Measurements from ENCODE around the gene IQGAP1. TPM values are rescaled to one million over a fixed set of nuclear protein-coding genes. Genes with fewer than 3 reads are reported as not detected.
A peak's percentile ranks its signal among the peaks of the same experiment; 100 is the strongest.

The IQGAP1 gene
- polyA plus RNA-seq, 1 donor (not counting 4 experiments of a cell fraction or from before 2014, with no cell fraction given), result 310 TPM

DNA sequence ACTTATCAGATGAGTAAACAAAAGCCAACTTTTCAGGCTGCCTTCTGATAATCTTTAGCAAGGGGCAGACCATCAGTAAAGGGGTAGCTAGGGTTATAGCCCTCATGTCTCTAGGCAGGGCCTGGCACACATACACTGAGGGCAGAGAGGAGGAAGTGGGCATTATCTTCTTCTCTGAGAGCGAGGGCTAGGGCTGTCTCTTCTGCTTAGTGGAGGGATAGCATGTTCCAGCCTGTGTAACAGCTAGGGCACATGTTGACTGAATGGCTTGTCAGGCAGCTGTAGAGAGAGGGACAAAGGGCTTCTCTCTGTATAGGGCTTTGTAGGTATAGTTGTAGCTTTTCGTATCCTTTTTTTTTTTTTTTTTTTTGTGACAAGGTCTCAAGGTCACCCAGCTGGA, 159.5 kb downstream of the IQGAP1 start:
- H3K36me3 ChIP-seq (ENCODE audit: control insufficient read depth in 2 of 2, extremely low read depth in 1 of 2, insufficient read depth in 2 of 2, low read length in 2 of 2), result peaks cover 0 to 3% of the 10 kb centered on the region in 2 experiments
- dilution Hi-C loops (cut with MboI; ENCODE audit: extremely low pct_ligation_motif_present, low sequenced_read_pairs), result no loop called here

DNA sequence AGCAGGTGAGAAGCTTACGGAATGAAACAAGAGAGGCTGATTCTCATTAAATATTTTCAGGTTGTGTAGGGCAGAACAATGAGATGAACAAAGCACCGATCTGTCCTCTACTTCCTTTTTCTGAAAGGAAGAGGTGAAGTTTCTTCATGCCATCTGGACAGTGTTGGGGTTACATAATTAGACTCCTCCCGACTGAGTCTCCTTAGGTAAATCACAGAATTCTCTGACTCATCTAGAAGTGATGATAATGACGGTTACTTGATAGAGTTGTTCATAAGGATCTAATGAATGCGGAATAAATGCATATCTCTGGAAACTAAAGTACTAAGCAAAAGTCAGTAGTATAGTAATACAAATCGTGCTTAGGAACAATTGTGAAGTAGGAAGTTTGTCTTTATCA, 162.9 kb downstream of the IQGAP1 start:
- Histone ChIP-seq H3K9me1 (ENCODE audit: control insufficient read depth, extremely low read depth, insufficient read depth, low read length) (no peaks in the 10 kb centered on the region), H2AFZ (ENCODE audit: control insufficient read depth, low read length) (no peak overlapping the region), H3K4me1 (ENCODE audit: control insufficient read depth, extremely low read depth, insufficient read depth, low read length) (peaks cover 5% of the 10 kb centered on the region), H3K4me3 (ENCODE audit: control insufficient read depth in 2 of 3, extremely low read depth in 1 of 3, insufficient read depth in 2 of 3, low read depth in 1 of 3, low read length in 3 of 3) (no peak overlapping the region), H3K27ac (ENCODE audit: control insufficient read depth, insufficient read depth, low read length) (no peak overlapping the region), H3K36me3 (ENCODE audit: control insufficient read depth in 2 of 2, extremely low read depth in 1 of 2, insufficient read depth in 2 of 2, low read length in 2 of 2) (peaks cover 0 to 1% of the 10 kb centered on the region in 2 experiments), H3K9ac (ENCODE audit: control insufficient read depth, extremely low read depth, insufficient read depth, low read length) (no peak overlapping the region), H4K20me1 (ENCODE audit: control insufficient read depth, extremely low read depth, insufficient read depth, low read length) (no peaks in the 10 kb centered on the region), H3K4me2 (ENCODE audit: control insufficient read depth, extremely low read depth, insufficient read depth, low read depth, low read length) (no peak overlapping the region), H3K79me2 (ENCODE audit: control insufficient read depth, insufficient read depth, low read length) (peaks cover 2% of the 10 kb centered on the region), H3K9me3 (ENCODE audit: control insufficient read depth, low read depth, low read length) (no peaks in the 10 kb centered on the region), H3K27me3 (ENCODE audit: control insufficient read depth, extremely low read depth, insufficient read depth, low read length) (no peaks in the 10 kb centered on the region)
- FAIRE-seq (peak; percentile 5), DNase-seq (ENCODE audit: low read depth, low spot score) (no peak)
- dilution Hi-C loops (cut with MboI; ENCODE audit: extremely low pct_ligation_motif_present, low sequenced_read_pairs), result no loop called here
- no peak for TF ChIP-seq EZH2 (IDR thresholded peaks at IDR 0.05; ENCODE audit: low read length)

More for the DNA sequence above, 159.5 kb downstream of the IQGAP1 start:
- FAIRE-seq (no peak), DNase-seq (ENCODE audit: low read depth, low spot score) (no peak)
- Histone ChIP-seq H3K4me3 (ENCODE audit: control insufficient read depth in 2 of 3, extremely low read depth in 1 of 3, insufficient read depth in 2 of 3, low read depth in 1 of 3, low read length in 3 of 3) (no peak overlapping the region), H3K4me1 (ENCODE audit: control insufficient read depth, extremely low read depth, insufficient read depth, low read length) (peaks cover 5% of the 10 kb centered on the region), H3K79me2 (ENCODE audit: control insufficient read depth, insufficient read depth, low read length) (no peaks in the 10 kb centered on the region), H3K27me3 (ENCODE audit: control insufficient read depth, extremely low read depth, insufficient read depth, low read length) (no peaks in the 10 kb centered on the region), H3K9ac (ENCODE audit: control insufficient read depth, extremely low read depth, insufficient read depth, low read length) (no peak overlapping the region), H4K20me1 (ENCODE audit: control insufficient read depth, extremely low read depth, insufficient read depth, low read length) (no peaks in the 10 kb centered on the region), H3K9me1 (ENCODE audit: control insufficient read depth, extremely low read depth, insufficient read depth, low read length) (no peaks in the 10 kb centered on the region), H3K27ac (ENCODE audit: control insufficient read depth, insufficient read depth, low read length) (no peak overlapping the region), H2AFZ (ENCODE audit: control insufficient read depth, low read length) (no peak overlapping the region), H3K4me2 (ENCODE audit: control insufficient read depth, extremely low read depth, insufficient read depth, low read depth, low read length) (no peak overlapping the region), H3K9me3 (ENCODE audit: control insufficient read depth, low read depth, low read length) (no peaks in the 10 kb centered on the region)
- TF ChIP-seq, protein P1, sequence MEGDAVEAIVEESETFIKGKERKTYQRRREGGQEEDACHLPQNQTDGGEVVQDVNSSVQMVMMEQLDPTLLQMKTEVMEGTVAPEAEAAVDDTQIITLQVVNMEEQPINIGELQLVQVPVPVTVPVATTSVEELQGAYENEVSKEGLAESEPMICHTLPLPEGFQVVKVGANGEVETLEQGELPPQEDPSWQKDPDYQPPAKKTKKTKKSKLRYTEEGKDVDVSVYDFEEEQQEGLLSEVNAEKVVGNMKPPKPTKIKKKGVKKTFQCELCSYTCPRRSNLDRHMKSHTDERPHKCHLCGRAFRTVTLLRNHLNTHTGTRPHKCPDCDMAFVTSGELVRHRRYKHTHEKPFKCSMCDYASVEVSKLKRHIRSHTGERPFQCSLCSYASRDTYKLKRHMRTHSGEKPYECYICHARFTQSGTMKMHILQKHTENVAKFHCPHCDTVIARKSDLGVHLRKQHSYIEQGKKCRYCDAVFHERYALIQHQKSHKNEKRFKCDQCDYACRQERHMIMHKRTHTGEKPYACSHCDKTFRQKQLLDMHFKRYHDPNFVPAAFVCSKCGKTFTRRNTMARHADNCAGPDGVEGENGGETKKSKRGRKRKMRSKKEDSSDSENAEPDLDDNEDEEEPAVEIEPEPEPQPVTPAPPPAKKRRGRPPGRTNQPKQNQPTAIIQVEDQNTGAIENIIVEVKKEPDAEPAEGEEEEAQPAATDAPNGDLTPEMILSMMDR (optimal IDR thresholded peaks at IDR 0.05 in 1 of 3, IDR thresholded peaks at IDR 0.05 in 1 of 3, conservative IDR thresholded peaks at IDR 0.05 in 1 of 3; ENCODE audit: extremely low read depth in 1 of 3, insufficient read depth in 2 of 3, low read length in 3 of 3), result no peak
- TF ChIP-seq EZH2 (IDR thresholded peaks at IDR 0.05; ENCODE audit: low read length), result no peak

Small RNAs within 50 kb of the gene (small RNA-seq; reads per million reads assigned to genes)
- gene NDUFA3P4 (ENCODE audit: insufficient read length in 3 of 3, low read depth in 3 of 3, low replicate concordance in 1 of 3), result 0 reads per million in 3 experiments

Other genes starting within 250 kb of the IQGAP1 start
- 58.7 to 95.1 TPM (median 72.7 TPM) in 3 replicates for gene SEMA4B, start 186.9 kb upstream of the IQGAP1 start, polyA plus RNA-seq
- 70.9 to 83.0 TPM (median 80.6 TPM) in 3 replicates for gene CIB1, start 154.3 kb upstream of the IQGAP1 start, polyA plus RNA-seq
- 0.92 to 2.7 TPM (median 1.0 TPM) in 3 replicates for gene GDPGP1, start 154.0 kb upstream of the IQGAP1 start, polyA plus RNA-seq
- 0.05 to 0.09 TPM (median 0.07 TPM) in 3 replicates for gene TTLL13, start 138.7 kb upstream of the IQGAP1 start, polyA plus RNA-seq
- 46.3 to 60.0 TPM (median 54.9 TPM) in 3 replicates for gene NGRN, start 122.6 kb upstream of the IQGAP1 start, polyA plus RNA-seq
- 2.0 to 2.3 TPM (median 2.2 TPM) in 3 replicates for gene ZNF774, start 36.0 kb upstream of the IQGAP1 start, polyA plus RNA-seq
- 7.5 to 15.0 TPM (median 11.9 TPM) in 3 replicates for gene CRTC3, start 141.7 kb downstream of the IQGAP1 start, polyA plus RNA-seq